ENCODE data around the gene ERBIN. TPM values are rescaled to one million over a fixed set of nuclear protein-coding genes. Genes with fewer than 3 reads are reported as not detected.

ERBIN gene
- total RNA-seq, 2 donors from 2014 or later, result 55.0 to 61.5 TPM

- ATAC-seq (ENCODE audit: insufficient number of reproducible peaks, low FRiP score, low read depth), result no peak
Measured at GRCh38 chr5:66004216-66004615, 77.8 kb downstream of the ERBIN start.

GRCh38 chr5:66009277-66009676 lies 82.9 kb downstream of the ERBIN start:
- no peak for TF ChIP-seq CTCF (IDR thresholded peaks at IDR 0.05)
- DNase-seq (ENCODE audit: low spot score) (no peak), ATAC-seq (ENCODE audit: insufficient number of reproducible peaks, low FRiP score, low read depth) (no peak)
- no peak overlapping the region for H3K4me3 ChIP-seq
- H3K27ac ChIP-seq, result no peak overlapping the region
- peaks cover 13 to 26% of the 10 kb centered on the region in 2 donors for H3K4me1 ChIP-seq (ENCODE audit: control insufficient read depth in 1 of 2, low read depth in 2 of 2)
- no peaks in the 10 kb centered on the region for H3K27me3 ChIP-seq (replicated peaks; ENCODE audit: insufficient read depth)
- no peaks in the 10 kb centered on the region for H3K36me3 ChIP-seq
- no peaks in the 10 kb centered on the region for H3K9me3 ChIP-seq

More at GRCh38 chr5:66004216-66004615, 77.8 kb downstream of the ERBIN start:
- H3K9me3 ChIP-seq, result no peaks in the 10 kb centered on the region
- H3K27ac ChIP-seq, result no peak overlapping the region
- H3K36me3 ChIP-seq, result no peaks in the 10 kb centered on the region
- no peak overlapping the region for H3K4me3 ChIP-seq
- no peaks in the 10 kb centered on the region for H3K27me3 ChIP-seq (replicated peaks; ENCODE audit: insufficient read depth)
- TF ChIP-seq CTCF (IDR thresholded peaks at IDR 0.05), result no peak
- DNase-seq (ENCODE audit: low spot score), result no peak
- H3K4me1 ChIP-seq (ENCODE audit: control insufficient read depth in 1 of 2, low read depth in 2 of 2), result no peaks in the 10 kb centered on the region

- peaks cover 13 to 26% of the 10 kb centered on the region in 2 donors for H3K4me1 ChIP-seq (ENCODE audit: control insufficient read depth in 1 of 2, low read depth in 2 of 2)
- DNase-seq (ENCODE audit: low spot score), result no peak
- H3K27ac ChIP-seq, result no peak overlapping the region
- no peaks in the 10 kb centered on the region for H3K9me3 ChIP-seq
- H3K36me3 ChIP-seq, result no peaks in the 10 kb centered on the region
- no peak for ATAC-seq (ENCODE audit: insufficient number of reproducible peaks, low FRiP score, low read depth)
- no peak for TF ChIP-seq CTCF (IDR thresholded peaks at IDR 0.05)
- no peak overlapping the region for H3K4me3 ChIP-seq
- H3K27me3 ChIP-seq (replicated peaks; ENCODE audit: insufficient read depth), result no peaks in the 10 kb centered on the region
Measured at GRCh38 chr5:66010476-66010875, 84.1 kb downstream of the ERBIN start.

GRCh38 chr5:66012271-66012670 lies 85.9 kb downstream of the ERBIN start:
- no peaks in the 10 kb centered on the region for H3K9me3 ChIP-seq
- no peak overlapping the region for H3K4me3 ChIP-seq
- no peaks in the 10 kb centered on the region for H3K36me3 ChIP-seq
- ATAC-seq (ENCODE audit: insufficient number of reproducible peaks, low FRiP score, low read depth) (no peak), DNase-seq (ENCODE audit: low spot score) (no peak)
- peaks cover 13 to 26% of the 10 kb centered on the region in 2 donors for H3K4me1 ChIP-seq (ENCODE audit: control insufficient read depth in 1 of 2, low read depth in 2 of 2)
- H3K27ac ChIP-seq, result no peak overlapping the region
- TF ChIP-seq CTCF (IDR thresholded peaks at IDR 0.05), result no peak
- H3K27me3 ChIP-seq (replicated peaks; ENCODE audit: insufficient read depth), result no peaks in the 10 kb centered on the region

GRCh38 chr5:66013397-66013796 lies 87.0 kb downstream of the ERBIN start:
- H3K4me3 ChIP-seq, result no peak overlapping the region
- H3K27ac ChIP-seq, result no peak overlapping the region
- TF ChIP-seq CTCF (IDR thresholded peaks at IDR 0.05), result no peak
- H3K9me3 ChIP-seq, result no peaks in the 10 kb centered on the region
- DNase-seq (ENCODE audit: low spot score) (no peak), ATAC-seq (ENCODE audit: insufficient number of reproducible peaks, low FRiP score, low read depth) (no peak)
- H3K36me3 ChIP-seq, result peaks cover 3% of the 10 kb centered on the region
- H3K27me3 ChIP-seq (replicated peaks; ENCODE audit: insufficient read depth), result no peaks in the 10 kb centered on the region
- peaks cover 13 to 26% of the 10 kb centered on the region in 2 donors for H3K4me1 ChIP-seq (ENCODE audit: control insufficient read depth in 1 of 2, low read depth in 2 of 2)

Measured in thoracic aorta (tissue), 2 donors.